ENCODE data around the gene CD300LF.

The CD300LF gene

DNA sequence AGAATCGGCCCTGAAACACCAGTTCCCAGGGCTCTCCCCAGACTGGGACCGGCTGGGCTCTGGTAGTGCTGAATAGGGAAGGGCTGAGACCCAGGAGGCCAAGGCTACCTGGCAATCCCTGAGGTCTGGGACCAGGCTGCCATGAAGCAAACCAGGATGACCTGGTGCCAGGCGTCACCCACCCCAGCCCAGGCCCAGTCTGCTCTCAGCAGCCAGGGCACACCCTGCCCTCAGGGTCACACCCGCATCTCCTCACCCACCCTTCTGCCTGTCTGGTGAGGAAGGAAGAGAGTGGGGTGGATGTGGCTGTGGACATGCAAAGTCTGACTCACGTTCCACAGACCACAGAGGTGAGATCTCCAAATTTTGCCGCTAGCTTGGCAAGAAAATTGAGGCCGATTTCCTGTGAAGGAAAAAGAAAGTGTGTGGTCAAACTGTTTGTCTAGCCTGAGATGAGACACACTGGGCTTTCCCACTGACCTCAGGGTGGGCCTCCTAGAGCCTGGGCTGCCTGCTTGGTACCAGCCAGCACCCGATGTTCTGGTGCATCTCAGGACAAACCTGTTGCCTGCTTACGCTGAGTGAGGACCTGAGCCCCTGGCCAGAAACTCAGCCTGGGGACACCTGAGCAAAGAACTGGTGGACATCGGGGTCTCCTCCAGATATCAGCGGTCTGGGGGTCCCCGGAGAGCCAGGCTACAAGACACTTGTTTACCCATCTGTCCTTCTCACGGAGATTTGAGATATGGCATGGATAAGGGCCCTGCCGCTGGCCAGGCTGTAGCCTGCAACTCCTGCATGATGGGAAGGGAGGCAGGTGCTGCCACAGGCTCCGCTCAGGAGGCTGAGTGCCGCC, 18.0 kb upstream of the CD300LF start:
- in situ Hi-C loops (cut with HindIII; ENCODE audit: low sequenced_read_pairs): no loop called here

DNA sequence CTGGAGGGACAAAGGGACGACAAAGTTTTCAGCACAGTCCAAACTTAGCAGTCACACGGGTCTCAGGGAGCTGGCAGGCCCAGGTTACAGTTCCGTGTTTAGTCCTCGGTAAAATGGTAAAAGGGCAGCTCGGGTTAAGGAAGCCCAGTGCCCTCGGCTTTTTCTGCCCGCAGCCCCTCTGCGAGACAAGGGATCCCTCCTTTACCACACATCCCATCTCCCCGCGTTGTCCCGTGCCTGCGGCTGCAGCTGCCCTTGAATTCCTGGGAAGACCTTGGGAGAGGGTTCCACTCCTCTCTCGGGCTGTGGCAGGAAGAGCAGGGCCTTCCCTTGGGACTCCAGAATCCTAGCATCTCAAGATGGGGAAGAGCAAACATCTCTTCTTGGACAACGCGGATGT, 17.1 kb upstream of the CD300LF start:
- in situ Hi-C loops (cut with HindIII; ENCODE audit: low sequenced_read_pairs): no loop called here

- in situ Hi-C loops (cut with HindIII; ENCODE audit: low sequenced_read_pairs): no loop called here
These were observed 16.6 kb upstream of the CD300LF start for GRCh38 chr17:74729368-74729767.

DNA sequence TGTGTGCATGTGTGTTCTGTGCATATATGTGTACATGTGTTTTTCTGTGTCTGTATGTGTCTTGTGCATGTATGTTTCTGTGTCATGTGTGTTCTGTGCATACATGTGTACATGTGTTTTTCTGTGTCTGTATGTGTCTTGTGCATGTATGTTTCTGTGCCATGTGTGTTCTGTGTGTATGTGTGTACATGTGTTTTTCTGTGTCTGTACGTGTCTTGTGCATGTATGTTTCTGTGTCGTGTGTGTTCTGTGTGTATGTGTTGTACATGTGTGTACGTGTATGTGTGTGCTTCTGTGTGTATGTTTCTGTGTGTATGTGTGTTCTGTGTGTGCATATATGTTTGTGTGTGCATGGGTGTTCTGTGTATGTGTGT, 16.0 kb upstream of the CD300LF start:
- in situ Hi-C loops (cut with HindIII; ENCODE audit: low sequenced_read_pairs): no loop called here

- in situ Hi-C loops (cut with HindIII; ENCODE audit: low sequenced_read_pairs): no loop called here
These were observed 15.4 kb upstream of the CD300LF start for GRCh38 chr17:74728033-74728701.

GRCh38 chr17:74725111-74725510, 12.4 kb upstream of the CD300LF start:
- in situ Hi-C loops (cut with HindIII; ENCODE audit: low sequenced_read_pairs): no loop called here

- in situ Hi-C loops (cut with HindIII; ENCODE audit: low sequenced_read_pairs): no loop called here
These were observed 11.2 kb upstream of the CD300LF start for GRCh38 chr17:74723891-74724290.

DNA sequence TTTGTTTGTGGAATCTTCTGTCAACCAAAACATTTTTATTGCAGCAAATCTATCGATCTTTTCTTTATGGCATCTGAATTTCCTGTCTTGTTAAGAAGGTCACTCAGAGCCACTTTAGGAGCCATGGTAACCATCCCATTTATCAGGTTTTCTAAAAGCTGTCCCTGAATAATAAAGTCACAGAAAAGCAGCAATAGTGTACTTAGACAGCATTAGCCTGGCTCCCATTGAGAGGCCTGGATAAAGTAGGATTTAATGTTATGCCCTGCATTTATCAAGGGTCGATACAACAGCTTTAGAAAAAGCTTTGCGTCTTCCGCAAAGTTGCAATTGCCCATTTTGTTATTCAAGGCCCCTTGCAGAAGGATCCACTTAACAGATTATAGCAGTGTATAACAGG, 10.1 kb upstream of the CD300LF start:
- in situ Hi-C loops (cut with HindIII; ENCODE audit: low sequenced_read_pairs): no loop called here

GRCh38 chr17:74720506-74720905, 7.8 kb upstream of the CD300LF start:
- in situ Hi-C loops (cut with HindIII; ENCODE audit: low sequenced_read_pairs): no loop called here

GRCh38 chr17:74715144-74715543, 2.4 kb upstream of the CD300LF start:
- in situ Hi-C loops (cut with HindIII; ENCODE audit: low sequenced_read_pairs): no loop called here

- in situ Hi-C loops (cut with HindIII; ENCODE audit: low sequenced_read_pairs): no loop called here
These were observed 540 bp upstream of the CD300LF start for GRCh38 chr17:74713171-74713755.

DNA sequence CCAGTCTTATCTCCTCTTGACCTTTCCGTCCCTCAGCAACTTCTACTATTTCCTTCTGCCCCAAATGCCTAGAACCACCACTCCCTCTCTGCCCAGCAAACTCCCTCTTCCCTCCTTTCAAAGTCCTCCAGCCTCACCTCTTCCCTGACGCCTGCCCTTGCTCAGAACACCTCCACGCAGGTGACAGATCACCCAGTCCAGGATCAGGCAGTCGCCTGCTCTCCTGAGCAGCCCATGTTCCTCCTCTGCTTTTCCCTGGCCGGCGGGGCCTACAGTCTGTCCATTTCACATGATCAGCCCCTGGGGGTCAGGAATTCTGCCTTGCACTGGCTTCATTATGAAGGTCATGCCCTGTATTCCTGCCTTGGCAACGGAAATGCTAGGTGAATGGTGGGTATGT, 422 bp downstream of the CD300LF start:
- in situ Hi-C loops (cut with HindIII; ENCODE audit: low sequenced_read_pairs): no loop called here

- in situ Hi-C loops (cut with HindIII; ENCODE audit: low sequenced_read_pairs): no loop called here
These were observed 1.5 kb downstream of the CD300LF start for GRCh38 chr17:74711058-74711824.

DNA sequence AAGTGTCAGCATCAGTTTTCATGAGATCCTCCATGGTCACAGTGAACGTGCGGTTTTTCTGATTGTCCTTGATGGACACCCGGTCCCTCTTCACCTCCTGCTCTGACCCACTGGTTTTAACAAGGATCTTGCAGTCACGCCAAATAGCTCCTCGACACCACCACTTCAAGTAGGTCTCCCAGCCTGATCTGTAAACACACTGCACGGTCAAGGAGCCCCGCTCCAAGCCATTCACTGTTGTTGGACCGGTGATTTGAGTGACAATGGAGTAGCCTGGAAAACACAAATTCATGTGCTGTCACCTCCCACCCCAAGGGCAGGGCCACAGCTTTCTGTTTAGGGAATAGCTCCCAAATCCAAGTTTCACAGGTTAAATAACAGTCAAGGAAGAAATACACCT, 8.2 kb downstream of the CD300LF start:
- in situ Hi-C loops (cut with HindIII; ENCODE audit: low sequenced_read_pairs): no loop called here

DNA sequence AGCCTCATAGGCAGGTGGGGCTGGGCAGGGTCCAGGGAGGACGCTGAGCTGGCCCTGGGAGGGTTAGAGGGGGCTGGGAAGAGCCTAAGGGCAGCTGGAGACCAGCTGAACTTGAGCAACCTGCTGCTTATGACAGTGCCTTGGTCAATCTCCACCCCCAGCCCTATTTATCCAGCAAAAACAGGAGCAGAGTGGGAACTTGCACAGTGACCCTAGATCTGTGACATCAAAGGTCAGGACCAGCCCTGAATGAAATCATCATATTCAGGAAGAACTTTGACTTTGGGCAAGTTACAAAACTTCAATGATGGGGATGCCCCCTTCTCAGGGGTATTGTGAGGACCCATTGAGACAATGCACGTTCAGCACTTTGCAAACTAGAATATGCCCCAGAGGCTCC, 9.4 kb downstream of the CD300LF start:
- in situ Hi-C loops (cut with HindIII; ENCODE audit: low sequenced_read_pairs): no loop called here

GRCh38 chr17:74702116-74702871, 10.4 kb downstream of the CD300LF start:
- in situ Hi-C loops (cut with HindIII; ENCODE audit: low sequenced_read_pairs): no loop called here

- in situ Hi-C loops (cut with HindIII; ENCODE audit: low sequenced_read_pairs): no loop called here
These were observed 13.5 kb downstream of the CD300LF start for GRCh38 chr17:74699236-74699635.

- in situ Hi-C loops (cut with HindIII; ENCODE audit: low sequenced_read_pairs): no loop called here
These were observed 14.7 kb downstream of the CD300LF start for GRCh38 chr17:74698069-74698468.

- in situ Hi-C loops (cut with HindIII; ENCODE audit: low sequenced_read_pairs): no loop called here
These were observed 15.2 kb downstream of the CD300LF start for GRCh38 chr17:74697515-74697914.

DNA sequence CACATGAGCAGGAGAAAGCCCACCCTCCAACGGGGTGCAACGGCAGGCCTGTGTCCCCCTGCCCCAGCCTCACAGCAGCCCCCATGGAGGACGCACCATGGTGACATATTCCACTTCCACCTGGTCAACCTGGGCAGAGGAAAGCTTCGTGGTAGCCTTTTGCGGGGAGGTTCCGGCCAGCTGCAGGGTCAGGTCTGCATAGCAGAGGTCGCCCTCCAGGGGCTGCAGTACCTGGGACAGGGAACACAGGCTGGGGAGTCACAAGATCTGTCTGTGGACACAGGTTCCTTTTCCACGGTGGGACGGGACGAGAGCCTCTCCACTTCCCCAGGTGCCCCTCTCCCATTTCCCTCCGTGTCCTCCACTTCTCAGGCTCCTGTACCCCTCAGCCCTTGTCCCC, 17.1 kb downstream of the CD300LF start:
- in situ Hi-C loops (cut with HindIII; ENCODE audit: low sequenced_read_pairs): no loop called here

DNA sequence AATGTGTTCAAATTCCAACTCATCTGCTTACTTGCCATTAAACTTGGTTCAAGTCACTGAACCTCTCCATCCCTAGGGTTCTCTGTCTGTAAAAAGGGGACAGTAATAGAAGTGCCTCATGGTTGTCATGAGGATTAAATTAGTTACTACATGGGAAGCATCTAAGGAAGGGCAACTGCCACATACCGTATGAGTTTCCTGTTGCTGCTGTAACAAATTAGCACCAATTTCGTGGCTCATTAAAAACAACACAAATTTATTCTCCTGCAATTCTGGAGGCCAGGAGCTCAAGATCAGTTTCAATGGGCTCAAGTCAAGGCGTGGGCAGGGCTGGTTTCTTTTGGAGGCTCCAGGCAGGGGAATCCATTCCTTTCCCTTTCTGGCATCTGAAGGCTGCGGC, 18.6 kb downstream of the CD300LF start:
- in situ Hi-C loops (cut with HindIII; ENCODE audit: low sequenced_read_pairs): no loop called here

Measured in endothelial cell of hepatic sinusoid (primary cell).